ENCODE data around the gene ZNF500.

ZNF500 gene

GRCh38 chr16:4766875-4767628, at the start of gene ZNF500:
ZNF500 (minus strand) TSS chr16:4767162; CDS start chr16:4765978, 1,184 bp downstream.
- no peak for TF ChIP-seq CTCF (IDR thresholded peaks at IDR 0.05; ENCODE audit: extremely low read depth, insufficient read depth, missing control alignments)
- peak; percentile 97 for DNase-seq (ENCODE audit: low spot score)
- in situ Hi-C loops (cut with MboI; ENCODE audit: low pct_unique_long_range_greater_than_20kb, low sequenced_read_pairs, unreplicated experiment): no loop called here

- TF ChIP-seq CTCF (IDR thresholded peaks at IDR 0.05; ENCODE audit: extremely low read depth, insufficient read depth, missing control alignments): no peak
- DNase-seq (ENCODE audit: low spot score): no peak
- in situ Hi-C loops (cut with MboI; ENCODE audit: low pct_unique_long_range_greater_than_20kb, low sequenced_read_pairs, unreplicated experiment): no loop called here
Measured at GRCh38 chr16:4814542-4815173, 47.7 kb upstream of the ZNF500 start.

GRCh38 chr16:4814046-4814445, 47.1 kb upstream of the ZNF500 start:
- in situ Hi-C loops (cut with MboI; ENCODE audit: low pct_unique_long_range_greater_than_20kb, low sequenced_read_pairs, unreplicated experiment): no loop called here
- TF ChIP-seq CTCF (IDR thresholded peaks at IDR 0.05; ENCODE audit: extremely low read depth, insufficient read depth, missing control alignments): no peak
- DNase-seq (ENCODE audit: low spot score): no peak

GRCh38 chr16:4813251-4814003, 46.5 kb upstream of the ZNF500 start:
- in situ Hi-C loops (cut with MboI; ENCODE audit: low pct_unique_long_range_greater_than_20kb, low sequenced_read_pairs, unreplicated experiment): no loop called here
- no peak for DNase-seq (ENCODE audit: low spot score)
- TF ChIP-seq CTCF (IDR thresholded peaks at IDR 0.05; ENCODE audit: extremely low read depth, insufficient read depth, missing control alignments): no peak

- DNase-seq (ENCODE audit: low spot score): no peak
- in situ Hi-C loops (cut with MboI; ENCODE audit: low pct_unique_long_range_greater_than_20kb, low sequenced_read_pairs, unreplicated experiment): no loop called here
- no peak for TF ChIP-seq CTCF (IDR thresholded peaks at IDR 0.05; ENCODE audit: extremely low read depth, insufficient read depth, missing control alignments)
Measured at GRCh38 chr16:4811773-4812172, 44.8 kb upstream of the ZNF500 start.

- in situ Hi-C loops (cut with MboI; ENCODE audit: low pct_unique_long_range_greater_than_20kb, low sequenced_read_pairs, unreplicated experiment): no loop called here
- TF ChIP-seq CTCF (IDR thresholded peaks at IDR 0.05; ENCODE audit: extremely low read depth, insufficient read depth, missing control alignments): no peak
- no peak for DNase-seq (ENCODE audit: low spot score)
Measured at GRCh38 chr16:4811242-4811641, 44.3 kb upstream of the ZNF500 start.

All from GM13977 (cell line).